Measurements from ENCODE around the gene DRC7.
"Not testable (repeated sequence)": the region's sequence is repeated elsewhere in the genome, so short reads cannot be mapped to it uniquely, and the experiment has no call there.

The DRC7 gene

DNA sequence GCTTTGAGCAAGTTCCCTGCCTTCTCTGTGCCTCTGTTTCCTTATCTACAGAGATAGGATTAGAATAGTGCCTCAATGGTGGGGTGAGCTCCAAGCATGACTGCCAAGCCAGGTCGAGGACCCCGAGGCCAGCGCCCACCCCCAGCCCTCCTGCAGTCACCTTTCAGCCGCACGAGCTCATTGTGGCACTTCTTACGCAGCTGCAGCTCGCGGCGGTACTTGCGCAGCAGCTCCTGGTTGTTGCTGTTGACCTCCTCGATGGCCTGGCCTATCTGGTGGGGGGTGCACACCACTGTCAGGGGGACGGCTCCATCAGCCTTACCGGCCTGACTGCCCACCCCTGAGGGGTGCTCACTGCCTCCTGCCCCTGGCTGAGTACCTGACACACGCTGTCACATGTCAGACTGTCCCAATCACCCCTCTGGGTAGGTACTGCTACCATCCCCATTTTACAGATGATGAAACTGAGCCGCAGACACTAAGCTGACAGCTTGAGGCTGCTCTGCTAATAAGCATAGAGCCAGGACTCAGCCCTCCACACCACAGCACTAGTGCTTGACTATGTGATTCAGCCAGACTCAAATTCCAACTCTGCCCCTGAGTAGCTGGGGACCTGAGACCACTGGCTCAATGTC, 72.2 kb downstream of the DRC7 start:
- DNase-seq: no peak

DNA sequence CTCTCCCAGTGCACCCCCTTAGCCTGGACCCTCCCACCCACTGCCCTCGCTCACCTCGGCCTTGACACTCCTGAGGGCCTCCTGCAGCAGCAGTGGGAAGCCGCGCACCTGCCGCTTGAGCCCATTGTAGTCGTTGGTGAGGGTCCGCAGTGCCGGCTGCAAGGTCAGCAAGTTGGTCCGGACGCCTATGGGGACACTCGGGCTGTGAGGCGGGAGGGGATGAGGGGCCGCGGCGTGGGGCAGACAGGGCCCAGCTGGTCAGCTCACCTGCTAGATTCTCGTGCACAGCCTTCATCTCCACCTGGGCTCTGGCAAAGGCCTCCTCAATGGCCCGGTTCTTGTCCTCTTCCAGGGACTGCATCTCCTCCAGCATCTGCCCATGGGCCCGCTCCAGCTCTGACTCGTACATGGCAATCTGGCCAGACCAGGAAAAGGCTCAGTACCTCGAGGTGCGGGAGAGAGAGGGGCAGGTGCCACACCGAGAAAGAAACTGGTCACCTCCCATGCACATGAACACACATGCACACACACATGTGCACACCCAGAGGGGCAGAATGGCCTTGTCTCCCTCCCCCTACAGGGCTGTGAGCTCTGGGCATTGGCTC, 75.0 kb downstream of the DRC7 start:
- DNase-seq: no peak

DNA sequence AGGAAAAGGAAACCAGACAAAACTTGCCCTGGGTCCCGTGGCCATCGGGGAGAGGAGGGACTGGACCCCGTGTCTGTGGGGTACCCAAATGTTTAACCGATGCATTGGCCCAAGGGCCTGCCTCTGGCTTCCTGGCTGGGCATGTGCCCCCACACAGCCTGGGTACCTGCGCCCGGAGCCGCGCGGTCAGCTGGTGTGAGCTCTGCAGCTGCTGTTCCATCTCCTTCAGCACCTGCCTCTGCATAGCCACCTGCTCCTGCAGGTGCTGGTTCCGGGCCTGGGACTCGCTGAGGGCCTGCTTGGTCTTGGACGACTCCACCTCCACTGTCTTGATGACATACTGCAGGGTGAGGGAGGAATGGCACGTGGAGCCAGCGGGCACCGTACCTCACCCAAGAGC, 75.8 kb downstream of the DRC7 start:
- no peak for DNase-seq

DNA sequence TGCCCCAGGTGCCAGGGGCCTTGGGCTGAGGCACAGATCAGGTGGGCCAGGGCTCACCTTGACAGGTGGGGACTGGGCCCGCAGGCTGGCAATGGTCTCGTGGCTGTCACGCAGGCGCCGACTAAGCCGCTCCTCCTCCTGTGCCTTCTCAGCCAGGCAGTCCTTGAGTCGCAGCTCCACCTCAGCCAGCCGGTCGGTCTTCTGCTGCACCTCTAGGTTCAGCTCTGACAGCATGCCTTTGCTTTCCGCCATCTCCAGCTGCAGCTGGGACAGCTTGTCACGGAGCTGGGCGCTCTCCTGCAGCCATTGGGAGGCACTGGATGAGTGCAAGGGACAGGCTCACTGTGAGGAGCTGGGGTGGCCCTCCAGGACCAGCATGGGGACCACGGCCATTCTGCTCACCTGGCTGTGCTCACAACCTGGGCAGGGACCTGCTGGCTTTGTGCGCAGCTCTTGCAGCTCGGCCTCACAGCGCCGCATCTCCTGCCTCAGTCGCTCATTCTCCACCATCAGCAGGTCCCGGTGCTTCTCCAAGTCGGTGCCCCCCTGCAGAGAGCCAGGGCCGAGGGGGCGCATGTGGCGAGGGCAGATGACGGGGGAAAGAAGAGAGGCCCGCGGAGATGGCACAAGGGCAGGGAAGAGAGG, 76.7 kb downstream of the DRC7 start:
- no peak for DNase-seq

DNA sequence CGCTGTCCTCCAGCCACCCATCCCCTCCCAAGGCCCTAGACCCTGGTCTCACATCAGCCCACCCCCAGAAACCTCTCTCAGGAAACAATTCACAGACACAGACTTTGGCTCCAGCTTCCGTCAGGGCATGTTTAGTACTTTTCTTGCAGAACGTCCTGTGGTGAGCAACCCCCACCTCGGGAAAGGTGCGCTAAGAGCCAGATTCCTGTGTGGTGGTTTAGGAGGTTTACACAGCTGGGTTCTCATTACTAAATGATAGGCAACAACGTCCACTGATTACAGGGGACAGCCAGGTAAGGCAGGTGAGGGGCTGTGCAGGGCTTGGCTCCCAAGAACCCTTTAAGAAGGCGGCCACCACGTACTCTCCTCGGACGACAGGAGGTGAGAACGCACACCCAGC, 78.4 kb downstream of the DRC7 start:
- DNase-seq: no peak

DNA sequence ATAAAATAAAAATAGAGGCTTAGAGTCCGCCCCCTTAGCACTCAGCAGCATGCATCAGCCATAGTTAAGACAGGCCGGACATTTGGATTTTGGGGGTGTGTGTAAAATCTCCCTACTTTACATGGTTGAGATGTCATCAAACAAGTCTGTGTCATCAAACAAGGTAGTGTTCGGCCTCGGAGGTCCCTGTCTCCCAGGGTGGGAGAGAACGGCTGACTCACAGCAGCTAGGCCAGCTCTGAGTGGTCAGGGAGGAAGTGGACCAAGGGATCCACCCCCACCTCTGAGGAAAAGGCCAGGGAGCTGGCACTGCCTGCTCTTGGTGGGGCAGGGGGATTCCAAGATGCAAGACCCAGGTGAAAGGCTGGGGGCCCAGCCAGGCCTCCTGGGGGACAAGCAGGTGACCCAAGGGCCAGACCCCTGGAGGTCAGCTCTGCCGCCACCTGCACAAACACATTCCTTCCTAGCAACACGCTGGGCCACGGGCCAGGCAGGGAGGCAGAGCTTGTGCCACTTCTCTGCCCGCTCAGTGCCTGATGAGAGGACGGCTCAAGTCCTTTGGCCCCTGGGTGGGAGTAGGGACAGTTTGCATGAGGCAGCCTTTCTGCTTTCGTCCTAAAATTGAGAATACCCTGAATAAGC, 79.2 kb downstream of the DRC7 start:
- no peak for DNase-seq

DNA sequence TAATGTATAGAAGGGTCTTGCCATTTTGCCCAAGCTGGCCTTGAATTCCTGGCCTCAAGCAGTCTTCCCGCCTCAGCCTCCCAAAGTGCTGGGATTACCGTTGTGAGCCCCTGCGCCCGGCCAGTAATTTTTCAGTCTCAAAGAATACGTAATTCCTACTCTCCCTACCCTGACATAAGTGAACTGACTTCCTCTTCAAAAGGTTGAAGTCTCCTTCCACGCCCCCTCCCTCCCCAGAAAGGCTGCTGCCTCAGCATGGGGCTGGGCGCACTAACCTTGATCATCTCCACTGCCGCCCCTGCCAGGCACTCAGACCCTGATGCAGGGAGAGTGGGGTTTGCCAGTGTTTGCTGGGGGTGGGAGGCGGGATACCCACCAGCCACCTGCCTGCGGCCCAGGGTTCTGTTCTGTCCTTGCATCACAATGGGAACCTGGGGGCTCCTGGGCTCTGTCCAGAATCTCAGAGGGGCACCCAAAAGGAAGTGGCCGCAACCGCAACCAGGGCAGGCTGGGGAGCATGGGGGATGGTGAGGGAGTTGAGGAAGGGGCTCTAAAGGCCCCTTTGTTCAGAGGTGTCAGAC, 80.2 kb downstream of the DRC7 start:
- no peak for DNase-seq

DNA sequence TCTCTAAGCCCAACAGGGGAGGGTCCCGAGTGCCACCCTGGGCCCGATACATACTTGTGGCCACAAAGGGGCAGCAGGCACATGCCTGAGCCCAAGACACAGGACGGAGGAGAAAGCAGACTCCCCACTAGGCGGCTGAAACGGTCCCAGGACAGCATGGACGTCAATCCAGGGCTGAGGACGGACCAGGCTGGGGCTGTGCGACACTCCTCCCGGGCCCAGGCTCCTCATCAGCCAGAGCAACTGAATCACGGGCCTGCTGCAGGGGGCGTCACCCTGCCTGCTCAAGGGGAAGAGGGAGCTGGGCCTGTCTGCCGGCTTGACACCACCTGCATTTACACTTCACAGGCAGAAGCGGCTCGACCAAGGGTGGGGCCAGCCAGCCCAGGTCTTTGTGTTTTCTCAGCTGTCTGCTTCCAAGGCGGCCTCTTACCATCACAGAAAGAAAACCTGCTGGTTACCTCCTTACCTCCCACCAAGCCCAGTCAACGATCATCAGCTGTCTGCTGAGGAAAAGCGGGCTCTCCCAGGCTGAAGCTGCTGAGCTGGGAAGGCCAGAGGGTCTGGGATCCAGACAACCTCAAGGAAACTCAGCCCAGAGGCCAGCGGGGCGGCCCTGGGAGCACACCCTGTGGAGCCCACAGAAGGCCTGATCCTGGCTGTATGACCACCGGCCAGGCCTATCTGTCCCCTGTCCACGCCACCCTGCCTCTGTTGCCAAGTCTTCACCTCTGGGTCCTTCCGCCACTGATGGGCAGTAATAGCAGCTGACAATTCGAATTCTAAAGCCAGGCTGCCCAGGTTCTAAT, 81.3 kb downstream of the DRC7 start:
- DNase-seq: no peak

DNA sequence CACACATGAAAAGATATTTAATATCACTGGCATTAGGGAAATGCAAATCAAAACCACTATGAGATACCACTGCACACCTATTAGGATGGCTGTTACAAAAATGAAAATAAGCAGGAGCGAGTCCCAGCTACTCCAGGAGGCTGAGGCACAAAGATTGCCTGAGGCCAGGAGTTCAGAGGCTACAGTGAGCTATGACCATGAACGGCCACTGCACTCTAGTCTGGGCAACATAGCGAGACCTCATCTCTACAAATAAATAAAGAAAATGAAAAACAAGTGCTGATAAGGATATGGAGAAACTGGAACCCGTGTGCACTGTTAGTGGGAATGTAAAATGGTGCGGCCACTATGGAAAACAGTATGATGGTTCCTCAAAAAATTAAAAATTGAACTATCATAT, 84.1 kb downstream of the DRC7 start:
- no peak for DNase-seq

DNA sequence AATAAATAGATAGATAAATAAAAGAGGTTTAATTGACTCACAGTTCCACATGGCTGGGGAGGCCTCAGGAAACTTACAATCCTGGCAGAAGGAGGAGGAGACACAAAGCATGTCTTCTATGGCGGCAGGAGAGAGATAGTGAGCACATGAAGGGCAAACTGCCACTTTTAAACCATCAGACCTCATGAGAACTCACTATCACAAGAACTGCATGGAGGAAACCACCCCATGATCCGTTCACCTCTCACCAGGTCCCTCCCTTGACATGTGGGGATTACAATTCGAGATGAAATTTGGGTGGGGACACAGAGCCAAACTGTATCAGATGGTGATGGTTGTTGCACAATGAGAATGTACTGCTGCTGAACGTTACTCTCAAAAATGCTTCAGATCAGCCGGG, 85.2 kb downstream of the DRC7 start:
- not testable (repeated sequence) for DNase-seq

DNA sequence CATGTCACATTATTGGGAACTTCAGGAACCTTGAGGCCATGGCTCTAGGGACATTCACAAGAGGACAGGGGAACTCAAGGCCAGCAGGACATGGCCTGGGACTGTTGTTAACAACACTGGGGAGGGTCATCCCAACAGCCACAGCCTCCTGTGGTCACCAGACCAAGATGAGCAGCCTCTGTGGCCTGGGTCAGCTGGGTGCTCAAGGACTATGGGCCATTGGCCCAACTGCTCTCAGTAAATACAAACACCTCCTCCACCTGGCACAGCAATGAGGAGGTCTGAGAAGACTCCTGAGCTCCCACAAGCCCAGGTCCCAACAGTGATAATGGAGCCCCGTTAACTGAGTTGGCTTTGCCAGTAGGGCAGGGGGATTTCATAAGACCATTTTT, 86.7 kb downstream of the DRC7 start:
- DNase-seq: no peak

Measured in SW 1271 (cell line).